Measurements from ENCODE around the gene ERVK3-1.
A peak's percentile ranks its signal among the peaks of the same experiment; 100 is the strongest.
"Not testable (repeated sequence)": the region's sequence is repeated elsewhere in the genome, so short reads cannot be mapped to it uniquely, and the experiment has no call there.

ERVK3-1 gene

GRCh38 chr19:58300620-58301019 is 4.6 kb upstream of the ERVK3-1 start:
- H3K4me3 ChIP-seq (ENCODE audit: low read length in 2 of 2) = no peak overlapping the region
- no peaks in the 10 kb centered on the region for H3K27me3 ChIP-seq (ENCODE audit: control insufficient read depth in 2 of 2, insufficient read depth in 2 of 2, low read length in 2 of 2)
- H3K4me1 ChIP-seq (ENCODE audit: control insufficient read depth in 2 of 2, insufficient read depth in 2 of 2, low read length in 2 of 2) = peaks cover under 1% of the 10 kb centered on the region in 2 donors
- H3K36me3 ChIP-seq (ENCODE audit: control insufficient read depth in 2 of 2, insufficient read depth in 2 of 2, low read length in 2 of 2) = peaks cover 7 to 16% of the 10 kb centered on the region in 2 donors
- H3K27ac ChIP-seq (ENCODE audit: low read depth in 2 of 2, low read length in 2 of 2) = no peak overlapping the region
- no peak overlapping the region for H3K9ac ChIP-seq (ENCODE audit: low read depth in 1 of 2, low read length in 2 of 2)
- H3K9me3 ChIP-seq (ENCODE audit: control insufficient read depth in 2 of 2, low read length in 2 of 2) = peaks cover 2 to 3% of the 10 kb centered on the region in 2 donors

- H3K9me3 ChIP-seq (ENCODE audit: control insufficient read depth in 2 of 2, low read length in 2 of 2) = no peaks in the 10 kb centered on the region
- no peak overlapping the region for H3K27ac ChIP-seq (ENCODE audit: low read depth in 2 of 2, low read length in 2 of 2)
- no peaks in the 10 kb centered on the region for H3K27me3 ChIP-seq (ENCODE audit: control insufficient read depth in 2 of 2, insufficient read depth in 2 of 2, low read length in 2 of 2)
- peaks cover 9 to 15% of the 10 kb centered on the region in 2 donors for H3K4me1 ChIP-seq (ENCODE audit: control insufficient read depth in 2 of 2, insufficient read depth in 2 of 2, low read length in 2 of 2)
- peak overlapping the region in 1 of 2 donors; percentile 93 for H3K4me3 ChIP-seq (ENCODE audit: low read length in 2 of 2)
- peaks cover 23 to 27% of the 10 kb centered on the region in 2 donors for H3K36me3 ChIP-seq (ENCODE audit: control insufficient read depth in 2 of 2, insufficient read depth in 2 of 2, low read length in 2 of 2)
- H3K9ac ChIP-seq (ENCODE audit: low read depth in 1 of 2, low read length in 2 of 2) = no peak overlapping the region
Measured at GRCh38 chr19:58304255-58304654, 922 bp upstream of the ERVK3-1 start.

DNA sequence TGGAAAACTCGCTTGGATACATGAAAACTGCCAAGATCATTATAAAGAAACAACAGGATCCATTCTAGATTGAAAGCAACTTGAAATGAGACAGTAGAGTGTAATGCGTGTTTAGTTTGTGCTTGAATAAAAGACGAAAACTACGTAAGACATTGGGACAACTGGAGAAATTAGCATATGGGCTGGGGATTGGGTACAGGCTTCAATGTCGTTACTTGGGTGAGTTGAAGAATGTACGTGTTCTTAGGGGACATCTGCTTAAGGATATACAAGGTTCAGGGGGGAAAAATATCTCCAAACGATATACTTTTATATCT is 471 bp upstream of the ERVK3-1 start:
- Histone ChIP-seq H3K4me3 (ENCODE audit: low read length in 2 of 2) (peak overlapping the region; percentile 88 to 93), H3K27ac (ENCODE audit: low read depth in 2 of 2, low read length in 2 of 2) (peak overlapping the region; percentile 78 to 94), H3K9me3 (ENCODE audit: control insufficient read depth in 2 of 2, low read length in 2 of 2) (no peaks in the 10 kb centered on the region), H3K36me3 (ENCODE audit: control insufficient read depth in 2 of 2, insufficient read depth in 2 of 2, low read length in 2 of 2) (peaks cover 23 to 27% of the 10 kb centered on the region in 2 donors), H3K4me1 (ENCODE audit: control insufficient read depth in 2 of 2, insufficient read depth in 2 of 2, low read length in 2 of 2) (peaks cover 9 to 15% of the 10 kb centered on the region in 2 donors), H3K27me3 (ENCODE audit: control insufficient read depth in 2 of 2, insufficient read depth in 2 of 2, low read length in 2 of 2) (no peaks in the 10 kb centered on the region), H3K9ac (ENCODE audit: low read depth in 1 of 2, low read length in 2 of 2) (peak overlapping the region; percentile 18 to 91)

DNA sequence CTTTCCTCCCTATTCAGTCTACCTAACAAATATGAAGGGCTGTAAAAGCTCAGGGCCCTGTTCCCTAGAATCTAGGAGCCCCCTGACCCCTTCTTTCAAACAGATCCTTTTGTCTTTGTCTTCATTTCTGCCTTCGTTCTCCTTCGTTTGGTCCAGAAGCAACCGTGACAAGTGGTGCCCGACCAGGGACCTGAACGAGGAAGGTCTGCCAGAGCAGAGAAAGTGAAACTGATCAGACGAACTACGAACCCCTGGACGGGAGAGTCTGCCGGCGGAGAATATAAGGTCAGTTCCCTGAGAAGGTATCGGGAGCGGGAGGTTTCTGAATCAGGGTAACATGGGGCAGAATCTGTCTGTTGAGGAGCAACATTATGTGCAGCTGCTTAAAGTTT is 751 bp downstream of the ERVK3-1 start:
- H3K27me3 ChIP-seq (ENCODE audit: control insufficient read depth in 2 of 2, insufficient read depth in 2 of 2, low read length in 2 of 2) = no peaks in the 10 kb centered on the region
- H3K9me3 ChIP-seq (ENCODE audit: control insufficient read depth in 2 of 2, low read length in 2 of 2) = no peaks in the 10 kb centered on the region
- peak overlapping the region in 1 of 2 donors; percentile 94 for H3K27ac ChIP-seq (ENCODE audit: low read depth in 2 of 2, low read length in 2 of 2)
- H3K36me3 ChIP-seq (ENCODE audit: control insufficient read depth in 2 of 2, insufficient read depth in 2 of 2, low read length in 2 of 2) = peaks cover 17 to 22% of the 10 kb centered on the region in 2 donors
- peaks cover 9 to 15% of the 10 kb centered on the region in 2 donors for H3K4me1 ChIP-seq (ENCODE audit: control insufficient read depth in 2 of 2, insufficient read depth in 2 of 2, low read length in 2 of 2)
- peak overlapping the region; percentile 88 to 93 for H3K4me3 ChIP-seq (ENCODE audit: low read length in 2 of 2)
- H3K9ac ChIP-seq (ENCODE audit: low read depth in 1 of 2, low read length in 2 of 2) = peak overlapping the region; percentile 89 to 91

- Histone ChIP-seq H3K4me1 (ENCODE audit: control insufficient read depth in 2 of 2, insufficient read depth in 2 of 2, low read length in 2 of 2) (peaks cover 9 to 15% of the 10 kb centered on the region in 2 donors), H3K27ac (ENCODE audit: low read depth in 2 of 2, low read length in 2 of 2) (no peak overlapping the region), H3K9me3 (ENCODE audit: control insufficient read depth in 2 of 2, low read length in 2 of 2) (no peaks in the 10 kb centered on the region), H3K4me3 (ENCODE audit: low read length in 2 of 2) (no peak overlapping the region), H3K36me3 (ENCODE audit: control insufficient read depth in 2 of 2, insufficient read depth in 2 of 2, low read length in 2 of 2) (peaks cover 26 to 32% of the 10 kb centered on the region in 2 donors), H3K27me3 (ENCODE audit: control insufficient read depth in 2 of 2, insufficient read depth in 2 of 2, low read length in 2 of 2) (no peaks in the 10 kb centered on the region), H3K9ac (ENCODE audit: low read depth in 1 of 2, low read length in 2 of 2) (no peak overlapping the region)
Measured at GRCh38 chr19:58307736-58308135, 2.6 kb downstream of the ERVK3-1 start.

GRCh38 chr19:58310685-58311084 is 5.5 kb downstream of the ERVK3-1 start:
- H3K9me3 ChIP-seq (ENCODE audit: control insufficient read depth in 2 of 2, low read length in 2 of 2); H3K9ac ChIP-seq (ENCODE audit: low read depth in 1 of 2, low read length in 2 of 2); H3K27me3 ChIP-seq (ENCODE audit: control insufficient read depth in 2 of 2, insufficient read depth in 2 of 2, low read length in 2 of 2); H3K4me3 ChIP-seq (ENCODE audit: low read length in 2 of 2); H3K27ac ChIP-seq (ENCODE audit: low read depth in 2 of 2, low read length in 2 of 2): not testable (repeated sequence)
- H3K4me1 ChIP-seq (ENCODE audit: control insufficient read depth in 2 of 2, insufficient read depth in 2 of 2, low read length in 2 of 2) = peaks cover 8 to 14% of the 10 kb centered on the region in 2 donors
- peaks cover 49 to 50% of the 10 kb centered on the region in 2 donors for H3K36me3 ChIP-seq (ENCODE audit: control insufficient read depth in 2 of 2, insufficient read depth in 2 of 2, low read length in 2 of 2)

- H3K27me3 ChIP-seq (ENCODE audit: control insufficient read depth in 2 of 2, insufficient read depth in 2 of 2, low read length in 2 of 2) = no peaks in the 10 kb centered on the region
- no peak overlapping the region for H3K9ac ChIP-seq (ENCODE audit: low read depth in 1 of 2, low read length in 2 of 2)
- H3K9me3 ChIP-seq (ENCODE audit: control insufficient read depth in 2 of 2, low read length in 2 of 2) = no peaks in the 10 kb centered on the region
- H3K4me1 ChIP-seq (ENCODE audit: control insufficient read depth in 2 of 2, insufficient read depth in 2 of 2, low read length in 2 of 2) = peaks cover under 1 to 7% of the 10 kb centered on the region in 2 donors
- no peak overlapping the region for H3K27ac ChIP-seq (ENCODE audit: low read depth in 2 of 2, low read length in 2 of 2)
- no peak overlapping the region for H3K4me3 ChIP-seq (ENCODE audit: low read length in 2 of 2)
- H3K36me3 ChIP-seq (ENCODE audit: control insufficient read depth in 2 of 2, insufficient read depth in 2 of 2, low read length in 2 of 2) = peaks cover 49 to 55% of the 10 kb centered on the region in 2 donors
Measured at GRCh38 chr19:58311345-58311865, 6.2 kb downstream of the ERVK3-1 start.

DNA sequence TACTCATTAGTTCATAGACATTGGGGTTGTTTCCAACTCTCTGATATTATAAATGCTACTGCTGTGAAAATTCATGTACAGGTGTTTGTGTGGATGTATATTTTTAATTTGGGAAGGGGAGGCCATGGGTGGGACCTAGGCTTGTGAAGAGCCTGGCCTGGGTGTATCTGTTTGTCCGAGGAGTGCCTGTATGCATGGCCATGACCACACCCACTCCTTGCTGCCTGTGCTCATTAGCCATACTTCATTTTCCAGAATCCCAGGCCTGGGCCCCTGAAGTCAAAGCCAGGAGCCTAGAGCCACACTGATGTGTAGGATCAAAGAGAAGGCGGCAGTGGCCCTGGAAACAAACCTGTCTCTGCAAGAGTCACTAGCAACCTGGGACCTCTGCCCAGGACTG is 10.4 kb downstream of the ERVK3-1 start:
- Histone ChIP-seq H3K27ac (ENCODE audit: low read depth in 2 of 2, low read length in 2 of 2) (no peak overlapping the region), H3K36me3 (ENCODE audit: control insufficient read depth in 2 of 2, insufficient read depth in 2 of 2, low read length in 2 of 2) (peaks cover 33 to 44% of the 10 kb centered on the region in 2 donors), H3K4me3 (ENCODE audit: low read length in 2 of 2) (no peak overlapping the region), H3K4me1 (ENCODE audit: control insufficient read depth in 2 of 2, insufficient read depth in 2 of 2, low read length in 2 of 2) (no peaks in the 10 kb centered on the region), H3K9me3 (ENCODE audit: control insufficient read depth in 2 of 2, low read length in 2 of 2) (no peaks in the 10 kb centered on the region), H3K9ac (ENCODE audit: low read depth in 1 of 2, low read length in 2 of 2) (no peak overlapping the region), H3K27me3 (ENCODE audit: control insufficient read depth in 2 of 2, insufficient read depth in 2 of 2, low read length in 2 of 2) (no peaks in the 10 kb centered on the region)

DNA sequence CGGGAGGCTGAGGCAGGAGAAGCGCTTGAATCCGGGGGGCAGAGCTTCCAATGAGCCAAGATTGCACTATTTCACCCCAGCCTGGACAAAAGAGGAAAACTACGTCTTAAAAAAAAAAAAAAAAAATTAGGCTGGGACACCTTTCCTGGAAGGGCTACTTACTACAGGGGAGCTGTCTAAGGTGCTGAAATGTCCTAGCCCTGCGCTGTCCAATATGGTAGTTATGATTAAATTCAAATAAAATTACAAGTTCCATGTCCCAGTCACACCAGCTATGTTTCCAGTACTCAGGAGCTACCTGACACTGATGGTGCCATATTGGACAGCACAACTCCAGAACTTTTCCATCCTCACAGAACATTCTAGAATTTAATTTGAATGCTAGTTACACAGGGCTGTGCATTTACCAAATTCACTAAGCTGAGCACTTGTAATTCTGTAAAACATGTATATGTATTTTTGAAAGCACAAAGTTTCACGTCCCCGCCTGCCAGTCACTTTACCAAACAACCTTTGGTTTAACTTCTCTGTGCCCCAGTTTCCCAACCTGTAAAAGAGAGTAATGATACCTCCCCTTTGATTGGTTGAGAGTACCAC is 12.4 kb downstream of the ERVK3-1 start:
- H3K9me3 ChIP-seq (ENCODE audit: control insufficient read depth in 2 of 2, low read length in 2 of 2) = no peaks in the 10 kb centered on the region
- H3K27me3 ChIP-seq (ENCODE audit: control insufficient read depth in 2 of 2, insufficient read depth in 2 of 2, low read length in 2 of 2) = no peaks in the 10 kb centered on the region
- peaks cover 25 to 33% of the 10 kb centered on the region in 2 donors for H3K36me3 ChIP-seq (ENCODE audit: control insufficient read depth in 2 of 2, insufficient read depth in 2 of 2, low read length in 2 of 2)
- no peak overlapping the region for H3K9ac ChIP-seq (ENCODE audit: low read depth in 1 of 2, low read length in 2 of 2)
- no peak overlapping the region for H3K4me3 ChIP-seq (ENCODE audit: low read length in 2 of 2)
- no peak overlapping the region for H3K27ac ChIP-seq (ENCODE audit: low read depth in 2 of 2, low read length in 2 of 2)
- no peaks in the 10 kb centered on the region for H3K4me1 ChIP-seq (ENCODE audit: control insufficient read depth in 2 of 2, insufficient read depth in 2 of 2, low read length in 2 of 2)

- peaks cover 18 to 32% of the 10 kb centered on the region in 2 donors for H3K36me3 ChIP-seq (ENCODE audit: control insufficient read depth in 2 of 2, insufficient read depth in 2 of 2, low read length in 2 of 2)
- H3K4me1 ChIP-seq (ENCODE audit: control insufficient read depth in 2 of 2, insufficient read depth in 2 of 2, low read length in 2 of 2) = no peaks in the 10 kb centered on the region
- no peak overlapping the region for H3K27ac ChIP-seq (ENCODE audit: low read depth in 2 of 2, low read length in 2 of 2)
Measured at GRCh38 chr19:58318297-58318696, 13.1 kb downstream of the ERVK3-1 start.

More at GRCh38 chr19:58318297-58318696, 13.1 kb downstream of the ERVK3-1 start:
- Histone ChIP-seq H3K4me3 (ENCODE audit: low read length in 2 of 2) (no peak overlapping the region), H3K27me3 (ENCODE audit: control insufficient read depth in 2 of 2, insufficient read depth in 2 of 2, low read length in 2 of 2) (no peaks in the 10 kb centered on the region), H3K9ac (ENCODE audit: low read depth in 1 of 2, low read length in 2 of 2) (no peak overlapping the region), H3K9me3 (ENCODE audit: control insufficient read depth in 2 of 2, low read length in 2 of 2) (no peaks in the 10 kb centered on the region)
